ENCODE results near the gene ARHGEF1.

The ARHGEF1 gene

GRCh38 chr19:41939861-41940730 lies 57.1 kb downstream of the ARHGEF1 start:
- no peak for TF ChIP-seq ZNF274 (IDR thresholded peaks at IDR 0.05; ENCODE audit: low read depth, low read length)
- H3K4me3 ChIP-seq (ENCODE audit: low read length): peak overlapping the region; percentile 49; the same call in 1 of the 2 replicates

GRCh38 chr19:41940731-41941409 lies 57.9 kb downstream of the ARHGEF1 start:
- no peak for TF ChIP-seq ZNF274 (IDR thresholded peaks at IDR 0.05; ENCODE audit: low read depth, low read length)
- peak overlapping the region; percentile 49; the same call in 1 of the 2 replicates for H3K4me3 ChIP-seq (ENCODE audit: low read length)

- no peak for TF ChIP-seq ZNF274 (IDR thresholded peaks at IDR 0.05; ENCODE audit: low read depth, low read length)
- no peak overlapping the region for H3K4me3 ChIP-seq (ENCODE audit: low read length)
These were observed 58.6 kb downstream of the ARHGEF1 start for GRCh38 chr19:41941410-41942202.

DNA sequence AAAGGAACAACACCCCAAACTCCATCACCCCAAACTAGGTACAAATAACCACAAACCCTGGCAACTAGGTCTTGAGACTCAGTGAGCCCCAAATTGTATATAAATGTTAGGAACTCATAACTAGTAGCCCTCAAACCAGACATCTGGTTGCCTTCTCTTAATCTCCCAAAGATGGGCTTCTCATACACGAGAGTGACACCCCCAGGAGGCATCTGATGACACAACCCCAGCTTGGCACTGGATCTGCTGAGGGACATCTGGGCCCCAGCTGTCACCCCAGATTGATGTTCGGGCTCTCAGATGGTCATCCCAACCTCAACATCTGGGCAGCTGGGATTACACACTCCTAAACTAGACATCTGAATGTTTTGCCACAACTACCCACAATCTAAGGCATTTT lies 61.4 kb downstream of the ARHGEF1 start:
- no peak for TF ChIP-seq ZNF274 (IDR thresholded peaks at IDR 0.05; ENCODE audit: low read depth, low read length)
- H3K4me3 ChIP-seq (ENCODE audit: low read length): no peak overlapping the region

DNA sequence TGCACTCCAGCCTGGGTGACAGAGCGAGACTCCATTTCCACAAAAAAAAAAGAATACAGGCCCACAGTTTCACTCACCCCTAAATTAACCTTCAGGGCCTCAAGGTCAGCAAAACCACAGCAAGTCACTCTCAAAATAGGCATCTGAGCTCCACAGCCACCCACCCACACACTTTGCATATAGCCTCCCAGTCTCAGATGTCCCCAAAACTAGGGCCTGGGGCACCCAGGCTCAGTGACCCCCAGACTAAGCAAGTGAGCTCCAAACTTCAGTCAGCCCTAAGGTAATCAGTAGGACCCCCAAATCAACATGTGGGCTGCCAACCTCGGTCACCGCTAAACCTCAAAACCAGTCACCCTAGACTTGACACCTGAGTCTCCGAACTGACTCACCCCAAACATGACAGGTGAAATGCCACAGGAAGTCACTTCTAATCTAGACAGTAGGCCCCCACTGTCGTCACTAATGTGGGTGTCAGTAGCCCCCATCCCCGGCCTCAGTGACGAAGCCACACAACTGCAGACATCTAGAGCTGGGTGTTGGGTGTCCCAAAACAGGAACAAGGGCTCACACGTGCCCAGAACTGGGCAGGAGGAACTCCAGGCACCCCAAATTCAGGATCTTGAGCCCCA lies 62.3 kb downstream of the ARHGEF1 start:
- H3K4me3 ChIP-seq (ENCODE audit: low read length): no peak overlapping the region; the same call in 1 of the 2 replicates
- no peak for TF ChIP-seq ZNF274 (IDR thresholded peaks at IDR 0.05; ENCODE audit: low read depth, low read length)

DNA sequence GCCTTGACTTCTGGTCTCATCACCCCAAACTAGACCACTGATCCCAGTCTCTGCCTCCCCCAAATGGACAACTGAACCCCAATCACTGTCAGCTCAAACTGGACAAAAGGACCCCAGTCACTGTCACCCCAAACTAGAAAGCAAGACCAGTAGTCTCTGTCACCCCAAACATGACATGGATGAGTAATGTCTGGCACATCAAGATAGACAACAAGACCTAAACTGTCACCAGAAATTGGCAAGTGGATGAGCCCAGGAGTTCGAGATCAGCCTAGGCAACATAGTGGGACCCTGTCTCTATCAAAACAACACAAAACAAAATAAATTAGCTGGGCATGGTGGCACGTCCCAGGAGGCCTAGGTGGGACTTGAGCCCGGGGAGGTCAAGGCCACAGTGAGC lies 64.1 kb downstream of the ARHGEF1 start:
- H3K4me3 ChIP-seq (ENCODE audit: low read length): no peak overlapping the region
- TF ChIP-seq ZNF274 (IDR thresholded peaks at IDR 0.05; ENCODE audit: low read depth, low read length): no peak

- TF ChIP-seq ZNF274 (IDR thresholded peaks at IDR 0.05; ENCODE audit: low read depth, low read length): no peak
- H3K4me3 ChIP-seq (ENCODE audit: low read length): no peak overlapping the region
These were observed 68.7 kb downstream of the ARHGEF1 start for GRCh38 chr19:41951686-41952172.

- no peak overlapping the region for H3K4me3 ChIP-seq (ENCODE audit: low read length)
- no peak for TF ChIP-seq ZNF274 (IDR thresholded peaks at IDR 0.05; ENCODE audit: low read depth, low read length)
These were observed 72.5 kb downstream of the ARHGEF1 start for GRCh38 chr19:41955521-41955920.

DNA sequence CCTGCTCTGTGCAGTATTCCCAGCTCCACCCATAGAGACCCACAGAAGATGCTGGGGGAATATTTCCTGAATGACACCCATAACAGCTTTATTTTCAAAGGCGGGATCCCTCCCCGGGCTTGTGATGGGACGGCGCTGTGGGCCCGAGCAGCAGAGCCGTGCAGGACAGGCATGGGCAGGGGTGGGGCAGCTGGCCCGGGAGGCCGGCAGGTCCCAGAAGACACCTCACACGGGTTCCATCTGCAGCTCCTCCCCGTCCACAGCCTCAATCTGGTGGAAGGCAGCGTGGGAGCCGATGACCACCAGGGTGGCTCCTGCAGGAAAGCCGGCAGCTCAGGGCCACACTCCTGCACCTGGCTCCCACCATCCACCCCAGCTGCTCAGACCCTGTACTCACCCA lies 73.6 kb downstream of the ARHGEF1 start:
- H3K4me3 ChIP-seq (ENCODE audit: low read length): no peak overlapping the region
- TF ChIP-seq ZNF274 (IDR thresholded peaks at IDR 0.05; ENCODE audit: low read depth, low read length): no peak
